ENCODE data around the gene ZNF280A. TPM values are rescaled to one million over a fixed set of nuclear protein-coding genes. Genes with fewer than 3 reads are reported as not detected.

The ZNF280A gene
- total RNA-seq, 1 experiment from 2014 or later = 0.81 TPM

DNA sequence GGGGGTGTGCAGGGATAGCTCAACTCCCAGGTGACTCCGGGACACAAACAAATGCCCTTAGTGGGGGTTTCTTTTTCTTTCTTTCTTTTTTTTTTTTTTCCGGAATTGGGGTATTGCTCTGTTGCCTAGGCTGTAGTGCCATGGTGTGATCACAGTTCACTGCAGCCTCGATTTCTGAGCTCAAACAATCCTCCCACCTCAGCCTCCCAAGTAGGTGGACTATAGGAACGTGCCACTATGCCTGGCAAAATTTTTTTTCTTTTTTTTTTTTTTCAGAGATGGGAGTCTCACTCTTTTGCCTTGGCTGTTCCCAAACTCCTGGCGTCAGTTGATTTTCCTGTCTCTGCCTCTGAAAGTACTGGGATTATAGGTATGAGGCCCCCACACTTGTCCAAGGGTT, 13.8 kb upstream of the ZNF280A start:
- no TSS peak for BruUV-seq (replicated peaks)
- H3K36me3 ChIP-seq (ENCODE audit: control insufficient read depth in 1 of 2, insufficient read depth in 2 of 2, low read length in 2 of 2) = no peaks in the 10 kb centered on the region
- no peaks in the 10 kb centered on the region for H3K9me3 ChIP-seq (ENCODE audit: control insufficient read depth in 1 of 2, insufficient read depth in 1 of 2, low read depth in 1 of 2, low read length in 2 of 2)
- H3K9ac ChIP-seq (ENCODE audit: low read length) = no peak overlapping the region
- intact Hi-C loops (cut with micrococcal nuclease) = no loop called here
- no peaks in the 10 kb centered on the region for H4K20me1 ChIP-seq (ENCODE audit: insufficient read depth)
- no peaks in the 10 kb centered on the region for H3K4me1 ChIP-seq (ENCODE audit: control insufficient read depth in 1 of 2, insufficient read depth in 2 of 2, low read length in 2 of 2)
- ATAC-seq = no peak
- H2AFZ ChIP-seq (ENCODE audit: low read depth, low read length, poor library complexity, severe bottlenecking) = no peak overlapping the region
- ChIA-PET CTCF (no interaction called here), POLR2A (no interaction called here), RAD21 (ENCODE audit: low non-redundant PET in 1 of 2, low total read pairs in 2 of 2, uncharacterized antibody in 2 of 2, unreplicated experiment in 2 of 2) (no interaction called here)
- DNase-seq (ENCODE audit: low read depth, low spot score) = no peak
- no peaks in the 10 kb centered on the region for H3K9me2 ChIP-seq (ENCODE audit: insufficient read depth)
- TF ChIP-seq SRF (IDR thresholded peaks at IDR 0.05; ENCODE audit: low read depth) = no peak
- no peak for TF ChIP-seq RAD21 (IDR thresholded peaks at IDR 0.05; ENCODE audit: low read depth)
- TF ChIP-seq CTCF (IDR thresholded peaks at IDR 0.05 in 2 of 3, conservative IDR thresholded peaks at IDR 0.05 in 1 of 3; ENCODE audit: borderline replicate concordance in 1 of 3, insufficient read depth in 1 of 3, low read depth in 2 of 3, low read length in 2 of 3) = no peak
- no peak overlapping the region for H3K4me2 ChIP-seq (ENCODE audit: low read length)
- no peak overlapping the region for H3K27ac ChIP-seq (ENCODE audit: low read depth, low read length)
- no peaks in the 10 kb centered on the region for H3K79me2 ChIP-seq (ENCODE audit: insufficient read depth, low read length)
- H3K4me3 ChIP-seq (replicated peaks in 1 of 2; ENCODE audit: low read depth in 1 of 2, low read length in 2 of 2) = no peak overlapping the region
- no peaks in the 10 kb centered on the region for H3K27me3 ChIP-seq (ENCODE audit: insufficient read depth, low read length)

DNA sequence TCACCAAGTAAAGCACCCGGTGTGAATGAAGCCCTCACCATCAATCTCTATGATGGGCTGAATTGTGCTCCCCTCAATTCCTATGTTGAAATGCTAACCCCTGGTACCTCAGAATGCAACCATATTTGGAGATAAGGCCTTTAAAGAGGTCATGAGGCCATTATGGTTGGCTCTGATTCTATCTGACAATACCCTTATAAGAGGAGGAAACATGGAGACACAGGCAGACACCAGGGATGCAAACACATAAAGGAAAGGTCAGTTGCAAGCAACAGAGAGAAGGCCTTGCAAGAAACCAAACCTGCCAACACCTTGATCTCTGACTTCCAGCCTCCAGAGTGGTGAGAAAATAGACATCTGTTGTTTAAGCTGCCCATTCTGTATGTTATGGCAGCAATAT, 13.3 kb upstream of the ZNF280A start:
- no peaks in the 10 kb centered on the region for H3K9me2 ChIP-seq (ENCODE audit: insufficient read depth)
- no TSS peak for BruUV-seq (replicated peaks)
- no peak for ATAC-seq
- H3K4me2 ChIP-seq (ENCODE audit: low read length) = no peak overlapping the region
- intact Hi-C loops (cut with micrococcal nuclease) = no loop called here
- no peak for TF ChIP-seq EGR1 (IDR thresholded peaks at IDR 0.05; ENCODE audit: low read depth)
- TF ChIP-seq, protein P1, sequence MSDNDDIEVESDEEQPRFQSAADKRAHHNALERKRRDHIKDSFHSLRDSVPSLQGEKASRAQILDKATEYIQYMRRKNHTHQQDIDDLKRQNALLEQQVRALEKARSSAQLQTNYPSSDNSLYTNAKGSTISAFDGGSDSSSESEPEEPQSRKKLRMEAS (IDR thresholded peaks at IDR 0.05) = no peak
- TF ChIP-seq, protein P2, sequence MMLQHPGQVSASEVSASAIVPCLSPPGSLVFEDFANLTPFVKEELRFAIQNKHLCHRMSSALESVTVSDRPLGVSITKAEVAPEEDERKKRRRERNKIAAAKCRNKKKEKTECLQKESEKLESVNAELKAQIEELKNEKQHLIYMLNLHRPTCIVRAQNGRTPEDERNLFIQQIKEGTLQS (IDR thresholded peaks at IDR 0.05) = no peak
- no peak for TF ChIP-seq POLR2AphosphoS5 (IDR thresholded peaks at IDR 0.05; ENCODE audit: low read depth, low read length)
- TF ChIP-seq CTCF (IDR thresholded peaks at IDR 0.05 in 2 of 3, conservative IDR thresholded peaks at IDR 0.05 in 1 of 3; ENCODE audit: borderline replicate concordance in 1 of 3, insufficient read depth in 1 of 3, low read depth in 2 of 3, low read length in 2 of 3) = no peak
- no peak for TF ChIP-seq REST (IDR thresholded peaks at IDR 0.05; ENCODE audit: low read depth)
- no peak for TF ChIP-seq SP1 (IDR thresholded peaks at IDR 0.05; ENCODE audit: low read depth)
- no peak for TF ChIP-seq RAD21 (IDR thresholded peaks at IDR 0.05; ENCODE audit: low read depth)
- no peak overlapping the region for H2AFZ ChIP-seq (ENCODE audit: low read depth, low read length, poor library complexity, severe bottlenecking)
- no peak overlapping the region for H3K4me3 ChIP-seq (replicated peaks in 1 of 2; ENCODE audit: low read depth in 1 of 2, low read length in 2 of 2)
- CTCF ChIA-PET = no interaction called here
- no peak for DNase-seq (ENCODE audit: low read depth, low spot score)
- no peak overlapping the region for H3K9ac ChIP-seq (ENCODE audit: low read length)
- no peaks in the 10 kb centered on the region for H4K20me1 ChIP-seq (ENCODE audit: insufficient read depth)
- RAD21 ChIA-PET (ENCODE audit: low non-redundant PET in 1 of 2, low total read pairs in 2 of 2, uncharacterized antibody in 2 of 2, unreplicated experiment in 2 of 2) = no interaction called here
- POLR2A ChIA-PET = no interaction called here
- no peaks in the 10 kb centered on the region for H3K36me3 ChIP-seq (ENCODE audit: control insufficient read depth in 1 of 2, insufficient read depth in 2 of 2, low read length in 2 of 2)
- H3K4me1 ChIP-seq (ENCODE audit: control insufficient read depth in 1 of 2, insufficient read depth in 2 of 2, low read length in 2 of 2) = no peaks in the 10 kb centered on the region
- H3K27ac ChIP-seq (ENCODE audit: low read depth, low read length) = no peak overlapping the region
- H3K9me3 ChIP-seq (ENCODE audit: control insufficient read depth in 1 of 2, insufficient read depth in 1 of 2, low read depth in 1 of 2, low read length in 2 of 2) = no peaks in the 10 kb centered on the region
- no peaks in the 10 kb centered on the region for H3K27me3 ChIP-seq (ENCODE audit: insufficient read depth, low read length)
- H3K79me2 ChIP-seq (ENCODE audit: insufficient read depth, low read length) = no peaks in the 10 kb centered on the region
